Measurements from ENCODE around the gene MYOC. TPM values are rescaled to one million over a fixed set of nuclear protein-coding genes. Genes with fewer than 3 reads are reported as not detected.
"Not testable (repeated sequence)": the region's sequence is repeated elsewhere in the genome, so short reads cannot be mapped to it uniquely, and the experiment has no call there.

Gene MYOC
- total RNA-seq, 4 donors from 2014 or later: 12.9 to 43.4 (median 19.6) TPM

DNA sequence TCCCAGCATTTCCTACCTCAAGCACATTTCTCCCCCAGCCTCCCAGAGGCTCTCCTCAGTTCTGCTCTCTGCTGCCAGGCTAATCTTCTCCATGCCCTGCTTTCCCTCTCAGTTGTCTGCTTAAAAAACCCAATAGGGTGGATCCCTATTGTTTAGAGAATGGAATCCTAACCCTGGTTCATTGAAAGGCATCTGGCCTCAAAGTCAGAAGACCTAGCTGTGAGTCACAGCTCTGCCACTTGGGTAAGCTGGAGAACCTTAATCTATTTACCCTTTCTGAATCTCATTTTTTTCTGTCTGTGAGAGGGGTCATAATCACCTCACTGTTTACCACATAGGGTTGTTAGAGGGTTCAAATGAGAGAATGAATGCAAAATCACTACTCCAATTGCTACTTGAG lies 12.5 kb upstream of the MYOC start:
- no peak for TF ChIP-seq POLR2A (IDR thresholded peaks at IDR 0.05)
- TF ChIP-seq, protein P1, sequence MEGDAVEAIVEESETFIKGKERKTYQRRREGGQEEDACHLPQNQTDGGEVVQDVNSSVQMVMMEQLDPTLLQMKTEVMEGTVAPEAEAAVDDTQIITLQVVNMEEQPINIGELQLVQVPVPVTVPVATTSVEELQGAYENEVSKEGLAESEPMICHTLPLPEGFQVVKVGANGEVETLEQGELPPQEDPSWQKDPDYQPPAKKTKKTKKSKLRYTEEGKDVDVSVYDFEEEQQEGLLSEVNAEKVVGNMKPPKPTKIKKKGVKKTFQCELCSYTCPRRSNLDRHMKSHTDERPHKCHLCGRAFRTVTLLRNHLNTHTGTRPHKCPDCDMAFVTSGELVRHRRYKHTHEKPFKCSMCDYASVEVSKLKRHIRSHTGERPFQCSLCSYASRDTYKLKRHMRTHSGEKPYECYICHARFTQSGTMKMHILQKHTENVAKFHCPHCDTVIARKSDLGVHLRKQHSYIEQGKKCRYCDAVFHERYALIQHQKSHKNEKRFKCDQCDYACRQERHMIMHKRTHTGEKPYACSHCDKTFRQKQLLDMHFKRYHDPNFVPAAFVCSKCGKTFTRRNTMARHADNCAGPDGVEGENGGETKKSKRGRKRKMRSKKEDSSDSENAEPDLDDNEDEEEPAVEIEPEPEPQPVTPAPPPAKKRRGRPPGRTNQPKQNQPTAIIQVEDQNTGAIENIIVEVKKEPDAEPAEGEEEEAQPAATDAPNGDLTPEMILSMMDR (IDR thresholded peaks at IDR 0.05): no peak
- H3K36me3 ChIP-seq: no peaks in the 10 kb centered on the region
- H3K4me3 ChIP-seq (replicated peaks in 1 of 3): no peak overlapping the region
- intact Hi-C loops (cut with DNase I): no loop called here
- DNase-seq: no peak
- H3K4me1 ChIP-seq: no peaks in the 10 kb centered on the region
- H3K27me3 ChIP-seq: no peaks in the 10 kb centered on the region
- no peaks in the 10 kb centered on the region for H3K9me3 ChIP-seq
- no peak overlapping the region for H3K27ac ChIP-seq

DNA sequence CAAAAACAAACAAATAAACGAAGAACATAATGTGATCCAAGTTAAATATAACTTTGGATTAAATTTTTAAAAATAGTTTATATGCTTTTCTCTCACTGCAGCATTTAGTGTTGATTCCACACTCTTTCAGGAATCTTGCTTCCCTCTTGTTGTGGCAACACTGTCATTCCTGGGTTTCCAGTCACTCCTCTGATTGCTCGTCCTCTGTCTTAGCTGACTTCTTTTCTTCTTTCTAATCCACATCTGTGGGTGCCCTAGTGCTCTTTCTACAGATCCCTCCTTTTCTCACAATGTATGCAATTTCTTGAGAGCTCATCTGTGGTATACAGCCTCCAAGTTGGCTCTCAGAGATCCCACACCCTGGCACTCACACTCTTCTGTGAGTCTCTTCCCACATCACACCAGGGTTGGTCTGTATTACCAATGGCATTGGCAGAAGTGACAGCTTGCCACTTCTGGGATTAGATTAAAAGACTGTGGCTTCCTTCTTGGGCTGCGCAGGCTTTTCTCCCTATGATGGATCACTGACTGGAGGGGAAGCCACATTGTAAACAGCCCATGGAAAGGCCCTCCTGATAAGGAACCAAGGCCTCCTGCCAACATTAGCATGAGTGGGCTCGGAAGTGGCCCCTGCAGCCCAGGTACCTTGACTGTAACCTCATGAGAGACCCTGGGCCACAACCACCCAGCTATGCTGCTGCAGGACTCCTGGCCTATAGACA lies 11.5 kb upstream of the MYOC start:
- no peak for DNase-seq
- Histone ChIP-seq H3K4me1 (no peaks in the 10 kb centered on the region), H3K27ac (peak overlapping the region in 1 of 3 donors; percentile 23), H3K27me3 (no peaks in the 10 kb centered on the region), H3K4me3 (replicated peaks in 1 of 3) (no peak overlapping the region), H3K36me3 (no peaks in the 10 kb centered on the region), H3K9me3 (no peaks in the 10 kb centered on the region)
- WGBS, 2 donors: 67 to 73% methylated on average over 4 of the region's 4 CpGs
- TF ChIP-seq, protein P1 (IDR thresholded peaks at IDR 0.05): no peak
- TF ChIP-seq POLR2A (IDR thresholded peaks at IDR 0.05): no peak
- intact Hi-C loops (cut with DNase I): no loop called here

DNA sequence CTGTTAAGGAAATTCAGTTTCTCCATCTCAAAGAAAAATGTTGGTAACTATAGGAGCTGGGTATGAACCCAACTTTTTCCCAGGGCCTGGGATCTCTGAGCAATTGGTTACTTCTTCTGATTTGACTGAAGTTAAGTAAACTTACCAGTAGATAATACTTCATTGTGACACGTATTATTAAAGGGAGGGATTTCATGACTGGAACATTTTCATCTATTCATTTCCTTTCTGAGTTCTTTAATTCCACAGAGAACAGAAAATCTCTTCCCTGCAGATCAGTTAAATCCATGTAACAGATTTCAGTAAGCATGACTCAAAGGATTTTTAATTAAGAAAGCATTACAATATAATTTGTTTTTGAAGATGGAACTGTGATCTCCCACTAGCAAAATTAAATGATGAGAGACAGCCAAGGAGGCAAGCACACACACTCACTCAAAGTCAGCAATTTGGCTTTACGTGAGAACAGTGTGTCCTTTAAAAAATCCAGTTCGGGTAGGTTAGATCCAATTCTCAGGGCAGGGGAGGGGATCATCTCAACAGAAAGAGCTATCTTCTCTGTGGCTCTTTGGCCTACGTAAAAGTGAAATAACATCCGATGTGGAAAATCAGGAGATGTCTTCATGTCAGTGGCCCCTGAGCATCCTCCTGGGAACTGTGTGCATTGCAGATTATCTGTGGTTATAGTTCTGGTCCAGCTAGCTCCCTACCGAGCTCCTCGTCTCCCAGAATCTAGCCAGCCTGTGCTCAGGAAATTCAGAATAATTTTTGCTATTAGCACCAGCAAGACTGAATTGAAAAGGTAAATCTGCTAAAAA lies 10.8 kb upstream of the MYOC start:
- Histone ChIP-seq H3K9me3 (no peaks in the 10 kb centered on the region), H3K4me1 (no peaks in the 10 kb centered on the region), H3K27ac (peak overlapping the region in 1 of 3 donors; percentile 57), H3K36me3 (no peaks in the 10 kb centered on the region), H3K27me3 (no peaks in the 10 kb centered on the region), H3K4me3 (replicated peaks in 1 of 3) (no peak overlapping the region)
- no peak for DNase-seq
- WGBS, 2 donors: 75 to 78% methylated on average over 7 of the region's 7 CpGs
- TF ChIP-seq POLR2A (IDR thresholded peaks at IDR 0.05): no peak
- TF ChIP-seq, protein P1 (IDR thresholded peaks at IDR 0.05): no peak
- intact Hi-C loops (cut with DNase I): no loop called here

DNA sequence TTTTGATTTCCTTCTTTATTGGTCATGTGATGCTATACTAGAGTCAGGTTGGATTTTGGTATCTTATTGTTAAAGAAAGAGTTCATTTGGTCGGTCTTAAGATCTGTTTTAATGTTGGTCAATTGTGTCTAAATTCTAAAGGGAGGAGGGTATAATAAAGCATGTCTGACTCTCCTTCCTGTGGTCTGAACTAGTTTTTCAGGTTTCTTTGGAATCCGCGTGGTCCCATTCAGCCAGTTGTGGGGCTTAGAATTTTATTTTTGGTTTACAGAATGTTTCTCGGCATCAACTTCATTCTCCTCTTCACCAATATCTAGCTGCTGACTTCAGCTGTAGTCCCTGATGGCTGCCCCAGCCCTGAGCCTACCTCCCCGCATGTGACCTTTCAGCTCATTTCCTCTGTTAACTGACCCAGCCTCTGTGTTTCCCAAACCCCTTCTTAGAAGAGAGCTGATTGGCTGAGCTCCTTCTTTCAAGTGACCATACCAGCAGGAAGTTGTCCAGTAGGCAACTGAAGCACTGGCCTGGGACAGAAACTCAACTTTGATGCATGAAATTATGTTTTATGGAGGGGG lies 8.7 kb upstream of the MYOC start:
- WGBS, 2 donors: 76 to 90% methylated on average over 5 of the region's 5 CpGs
- Histone ChIP-seq H3K27ac (no peak overlapping the region), H3K36me3 (no peaks in the 10 kb centered on the region), H3K4me3 (replicated peaks in 1 of 3) (no peak overlapping the region), H3K4me1 (no peaks in the 10 kb centered on the region), H3K9me3 (no peaks in the 10 kb centered on the region), H3K27me3 (no peaks in the 10 kb centered on the region)
- TF ChIP-seq, protein P1 (IDR thresholded peaks at IDR 0.05): no peak
- TF ChIP-seq POLR2A (IDR thresholded peaks at IDR 0.05): no peak
- DNase-seq: no peak
- intact Hi-C loops (cut with DNase I): no loop called here

DNA sequence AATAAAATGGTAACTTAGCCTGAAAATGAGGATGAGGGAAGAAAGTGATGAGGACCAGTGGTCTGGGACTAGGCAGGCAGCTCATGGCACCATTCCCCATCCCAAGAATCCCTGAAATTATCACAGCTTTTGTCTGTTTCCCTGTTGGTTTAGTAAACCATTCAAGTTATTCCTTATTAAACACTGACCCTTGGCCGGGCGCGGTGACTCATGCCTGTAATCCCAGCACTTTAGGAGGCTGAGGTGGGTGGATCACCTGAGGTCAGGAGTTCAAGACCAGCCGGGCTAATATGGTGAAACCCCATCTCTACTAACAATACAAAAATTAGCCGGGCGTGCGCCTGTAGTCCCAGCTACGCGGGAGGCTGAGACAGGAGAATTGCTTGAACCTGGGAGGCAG lies 3.7 kb upstream of the MYOC start:
- not testable (repeated sequence) for DNase-seq, H3K27ac ChIP-seq, H3K4me1 ChIP-seq

More for the DNA sequence above, 3.7 kb upstream of the MYOC start:
- H3K27me3 ChIP-seq; H3K9me3 ChIP-seq; intact Hi-C loops (cut with DNase I); H3K36me3 ChIP-seq; H3K4me3 ChIP-seq (replicated peaks in 1 of 3): not testable (repeated sequence)
- WGBS, 2 donors: 95% methylated on average over 9 of the region's 9 CpGs

Data from thyroid gland (tissue), 4 donors.